ENCODE measurements around the gene OR6B2.

DNA sequence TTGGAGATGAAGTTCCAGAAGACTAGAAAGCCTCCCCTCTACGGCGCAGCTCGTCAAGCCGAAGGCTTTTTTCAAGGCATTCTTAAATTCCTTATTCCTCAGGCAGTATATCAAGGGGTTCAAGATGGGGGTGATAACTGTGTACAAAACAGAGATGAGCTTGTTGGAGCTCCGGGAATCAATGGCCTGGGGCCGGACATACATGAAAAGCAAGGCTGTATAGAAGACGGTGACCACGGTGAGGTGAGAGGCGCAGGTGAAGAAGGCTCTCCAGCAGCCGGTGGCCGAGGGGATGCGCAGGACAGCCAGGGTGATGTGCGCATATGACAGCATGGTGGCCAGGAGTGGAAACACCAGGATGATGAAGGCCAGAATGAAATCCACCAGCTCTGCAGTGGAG lies 14.9 kb upstream of the OR6B2 start:
- TF ChIP-seq POLR2A (IDR thresholded peaks at IDR 0.05): no peak
- TF ChIP-seq CTCF (IDR thresholded peaks at IDR 0.05): no peak

Data from esophagus squamous epithelium (tissue), 4 donors.